ENCODE measurements around the gene SLIT3. TPM values are rescaled to one million over a fixed set of nuclear protein-coding genes. Genes with fewer than 3 reads are reported as not detected.

Gene SLIT3
- total RNA-seq, 2 experiments from 2014 or later: 0.15 TPM; not detected in 1

GRCh38 chr5:168809218-168809617, 491.7 kb downstream of the SLIT3 start:
- Mint-ChIP-seq H3K27ac (no peak overlapping the region), H3K9me3 (no peaks in the 10 kb centered on the region), H3K27me3 (no peaks in the 10 kb centered on the region), H3K4me1 (no peaks in the 10 kb centered on the region), H3K4me3 (no peak overlapping the region), H3K36me3 (ENCODE audit: low read depth) (no peaks in the 10 kb centered on the region)
- POLR2A ChIA-PET: no interaction called here
- CTCF ChIA-PET: no interaction called here
- DNase-seq: no peak

GRCh38 chr5:168808051-168808616, 492.8 kb downstream of the SLIT3 start:
- Mint-ChIP-seq H3K4me1 (no peaks in the 10 kb centered on the region), H3K27me3 (no peaks in the 10 kb centered on the region), H3K4me3 (no peak overlapping the region), H3K36me3 (ENCODE audit: low read depth) (no peaks in the 10 kb centered on the region), H3K9me3 (no peaks in the 10 kb centered on the region), H3K27ac (no peak overlapping the region)
- POLR2A ChIA-PET: no interaction called here
- CTCF ChIA-PET: interaction anchor here (1.2 kb wide), 1 partner anchor 14 kb away, joined by 3 read pairs; no protein-coding TSS in a partner anchor
- no peak for DNase-seq

- no peaks in the 10 kb centered on the region for H3K36me3 Mint-ChIP-seq (ENCODE audit: low read depth)
- H3K4me3 Mint-ChIP-seq: no peak overlapping the region
- H3K9me3 Mint-ChIP-seq: no peaks in the 10 kb centered on the region
- H3K27ac Mint-ChIP-seq: no peak overlapping the region
- no peak for DNase-seq
- H3K4me1 Mint-ChIP-seq: peaks cover 3% of the 10 kb centered on the region
- ChIA-PET POLR2A (no interaction called here), CTCF (interaction anchor here (1.2 kb wide), 1 partner anchor 15 kb away, joined by 3 read pairs; no protein-coding TSS in a partner anchor)
- H3K27me3 Mint-ChIP-seq: no peaks in the 10 kb centered on the region
Observed at GRCh38 chr5:168807287-168807686, 493.7 kb downstream of the SLIT3 start.

GRCh38 chr5:168803541-168803940, 497.4 kb downstream of the SLIT3 start:
- no peaks in the 10 kb centered on the region for H3K36me3 Mint-ChIP-seq (ENCODE audit: low read depth)
- H3K9me3 Mint-ChIP-seq: no peaks in the 10 kb centered on the region
- no peak overlapping the region for H3K4me3 Mint-ChIP-seq
- ChIA-PET CTCF (no interaction called here), POLR2A (no interaction called here)
- DNase-seq: no peak
- no peaks in the 10 kb centered on the region for H3K27me3 Mint-ChIP-seq
- H3K27ac Mint-ChIP-seq: no peak overlapping the region
- peaks cover 22% of the 10 kb centered on the region for H3K4me1 Mint-ChIP-seq

GRCh38 chr5:168802337-168802736, 498.6 kb downstream of the SLIT3 start:
- Mint-ChIP-seq H3K27ac (no peak overlapping the region), H3K36me3 (ENCODE audit: low read depth) (no peaks in the 10 kb centered on the region), H3K9me3 (no peaks in the 10 kb centered on the region), H3K4me1 (peaks cover 34% of the 10 kb centered on the region), H3K4me3 (peak overlapping the region; percentile 40), H3K27me3 (no peaks in the 10 kb centered on the region)
- CTCF ChIA-PET: interaction anchor here (1.2 to 1.4 kb wide), 2 partner anchors 11 to 30 kb away, joined by 3 to 4 read pairs; no protein-coding TSS in a partner anchor
- no peak for DNase-seq
- POLR2A ChIA-PET: no interaction called here

- ChIA-PET CTCF (interaction anchor here (0.6 to 1.4 kb wide), 3 partner anchors 12 to 29 kb away, joined by 3 to 4 read pairs (median 3); no protein-coding TSS in a partner anchor), POLR2A (interaction anchor here (0.7 kb wide), 1 partner anchor 744 kb away, joined by 3 read pairs; no protein-coding TSS in a partner anchor)
- no peak overlapping the region for H3K4me3 Mint-ChIP-seq
- H3K9me3 Mint-ChIP-seq: no peaks in the 10 kb centered on the region
- H3K27ac Mint-ChIP-seq: peak overlapping the region; percentile 41
- H3K4me1 Mint-ChIP-seq: peaks cover 40% of the 10 kb centered on the region
- no peaks in the 10 kb centered on the region for H3K27me3 Mint-ChIP-seq
- H3K36me3 Mint-ChIP-seq (ENCODE audit: low read depth): no peaks in the 10 kb centered on the region
- no peak for DNase-seq
Observed at GRCh38 chr5:168801567-168801966, 499.4 kb downstream of the SLIT3 start.

- no peaks in the 10 kb centered on the region for H3K9me3 Mint-ChIP-seq
- POLR2A ChIA-PET: no interaction called here
- no peaks in the 10 kb centered on the region for H3K36me3 Mint-ChIP-seq (ENCODE audit: low read depth)
- CTCF ChIA-PET: no interaction called here
- H3K4me1 Mint-ChIP-seq: peaks cover 44% of the 10 kb centered on the region
- H3K4me3 Mint-ChIP-seq: no peak overlapping the region
- DNase-seq: no peak
- no peaks in the 10 kb centered on the region for H3K27me3 Mint-ChIP-seq
- no peak overlapping the region for H3K27ac Mint-ChIP-seq
Observed at GRCh38 chr5:168800701-168801100, 500.2 kb downstream of the SLIT3 start.

- H3K27ac Mint-ChIP-seq: no peak overlapping the region
- H3K9me3 Mint-ChIP-seq: no peaks in the 10 kb centered on the region
Observed at GRCh38 chr5:168798065-168799023, 502.6 kb downstream of the SLIT3 start.

GRCh38 chr5:168796593-168797580, 504.1 kb downstream of the SLIT3 start:
- H3K4me1 Mint-ChIP-seq: peaks cover 53% of the 10 kb centered on the region
- ChIA-PET CTCF (interaction anchor here (1.2 kb wide), 1 partner anchor 10 kb away, joined by 4 read pairs; no protein-coding TSS in a partner anchor), POLR2A (no interaction called here)
- H3K36me3 Mint-ChIP-seq (ENCODE audit: low read depth): no peaks in the 10 kb centered on the region
- no peak overlapping the region for H3K4me3 Mint-ChIP-seq
- DNase-seq: no peak
- no peak overlapping the region for H3K27ac Mint-ChIP-seq
- no peaks in the 10 kb centered on the region for H3K9me3 Mint-ChIP-seq
- H3K27me3 Mint-ChIP-seq: no peaks in the 10 kb centered on the region

More at GRCh38 chr5:168798065-168799023, 502.6 kb downstream of the SLIT3 start:
- peaks cover 58% of the 10 kb centered on the region for H3K4me1 Mint-ChIP-seq
- H3K36me3 Mint-ChIP-seq (ENCODE audit: low read depth): no peaks in the 10 kb centered on the region
- DNase-seq: peak; percentile 13
- H3K27me3 Mint-ChIP-seq: no peaks in the 10 kb centered on the region
- ChIA-PET CTCF (interaction anchor here (1.2 to 1.3 kb wide), 2 partner anchors 12 to 39 kb away, joined by 4 read pairs; no protein-coding TSS in a partner anchor), POLR2A (no interaction called here)
- no peak overlapping the region for H3K4me3 Mint-ChIP-seq

GRCh38 chr5:168796000-168796399, 504.9 kb downstream of the SLIT3 start:
- peaks cover 46% of the 10 kb centered on the region for H3K4me1 Mint-ChIP-seq
- CTCF ChIA-PET: no interaction called here

GRCh38 chr5:168793841-168794837, 506.8 kb downstream of the SLIT3 start:
- H3K4me3 Mint-ChIP-seq: no peak overlapping the region
- CTCF ChIA-PET: interaction anchor here (1.0 kb wide), 1 partner anchor 9 kb away, joined by 3 read pairs; no protein-coding TSS in a partner anchor

More at GRCh38 chr5:168796000-168796399, 504.9 kb downstream of the SLIT3 start:
- POLR2A ChIA-PET: no interaction called here
- no peak for DNase-seq
- no peaks in the 10 kb centered on the region for H3K9me3 Mint-ChIP-seq
- no peak overlapping the region for H3K4me3 Mint-ChIP-seq
- H3K27me3 Mint-ChIP-seq: no peaks in the 10 kb centered on the region
- no peaks in the 10 kb centered on the region for H3K36me3 Mint-ChIP-seq (ENCODE audit: low read depth)
- H3K27ac Mint-ChIP-seq: no peak overlapping the region

More at GRCh38 chr5:168793841-168794837, 506.8 kb downstream of the SLIT3 start:
- POLR2A ChIA-PET: interaction anchor here (0.5 to 0.6 kb wide), 2 partner anchors 8 to 219 kb away, joined by 3 to 4 read pairs; no protein-coding TSS in a partner anchor
- DNase-seq: no peak
- Mint-ChIP-seq H3K27me3 (no peaks in the 10 kb centered on the region), H3K27ac (no peak overlapping the region), H3K36me3 (ENCODE audit: low read depth) (no peaks in the 10 kb centered on the region), H3K9me3 (no peaks in the 10 kb centered on the region), H3K4me1 (peaks cover 43% of the 10 kb centered on the region)
